Measurements from ENCODE around the gene TAOK3. TPM values are rescaled to one million over a fixed set of nuclear protein-coding genes. Genes with fewer than 3 reads are reported as not detected.

The TAOK3 gene
- total RNA-seq, 2 experiments from 2014 or later: 60.5 to 64.9 TPM

GRCh38 chr12:118122264-118122663, 250.4 kb downstream of the TAOK3 start:
- CTCF ChIA-PET: interaction anchor here (1.9 to 4.7 kb wide), 2 partner anchors 251 to 254 kb away, joined by 10 to 54 read pairs; partner anchors contain the start of genes SUDS3 and TAOK3
- ATAC-seq: no peak
- no peak for DNase-seq
- Mint-ChIP-seq H3K27me3 (no peaks in the 10 kb centered on the region), H3K9me3 (ENCODE audit: low read depth) (no peaks in the 10 kb centered on the region), H3K4me1 (peaks cover 8% of the 10 kb centered on the region), H3K36me3 (no peaks in the 10 kb centered on the region), H3K4me3 (no peak overlapping the region), H3K27ac (no peak overlapping the region)

- peak overlapping the region; percentile 74 for H3K27ac Mint-ChIP-seq
- no peaks in the 10 kb centered on the region for H3K36me3 Mint-ChIP-seq
- DNase-seq (peak; percentile 75), ATAC-seq (peak; percentile 86)
- H3K27me3 Mint-ChIP-seq: no peaks in the 10 kb centered on the region
- CTCF ChIA-PET: interaction anchor here (0.8 to 4.7 kb wide), 20 partner anchors 9 to 1547 kb away, joined by 3 to 54 read pairs (median 4); partner anchors contain the start of genes PEBP1, PRKAB1, SUDS3 and TAOK3
- peaks cover 8% of the 10 kb centered on the region for H3K4me1 Mint-ChIP-seq
- no peaks in the 10 kb centered on the region for H3K9me3 Mint-ChIP-seq (ENCODE audit: low read depth)
- H3K4me3 Mint-ChIP-seq: no peak overlapping the region
Observed at GRCh38 chr12:118120579-118121363, 251.9 kb downstream of the TAOK3 start.

GRCh38 chr12:118119449-118119879, 253.2 kb downstream of the TAOK3 start:
- no peak overlapping the region for H3K4me3 Mint-ChIP-seq
- H3K4me1 Mint-ChIP-seq: peaks cover 8% of the 10 kb centered on the region
- DNase-seq: no peak
- no peak for ATAC-seq
- CTCF ChIA-PET: interaction anchor here (0.8 to 4.7 kb wide), 5 partner anchors 17 to 257 kb away, joined by 3 to 54 read pairs (median 4); partner anchors contain the start of genes PEBP1 and SUDS3
- no peaks in the 10 kb centered on the region for H3K9me3 Mint-ChIP-seq (ENCODE audit: low read depth)
- no peaks in the 10 kb centered on the region for H3K36me3 Mint-ChIP-seq
- no peak overlapping the region for H3K27ac Mint-ChIP-seq
- no peaks in the 10 kb centered on the region for H3K27me3 Mint-ChIP-seq

GRCh38 chr12:118109088-118109487, 263.6 kb downstream of the TAOK3 start:
- Mint-ChIP-seq H3K27me3 (peaks cover 4% of the 10 kb centered on the region), H3K36me3 (no peaks in the 10 kb centered on the region), H3K9me3 (ENCODE audit: low read depth) (no peaks in the 10 kb centered on the region), H3K27ac (no peak overlapping the region), H3K4me1 (peaks cover 4% of the 10 kb centered on the region), H3K4me3 (no peak overlapping the region)
- CTCF ChIA-PET: no interaction called here
- DNase-seq (no peak), ATAC-seq (no peak)

GRCh38 chr12:118107694-118108093, 265.0 kb downstream of the TAOK3 start:
- Mint-ChIP-seq H3K36me3 (no peaks in the 10 kb centered on the region), H3K27ac (no peak overlapping the region), H3K4me1 (peaks cover 9% of the 10 kb centered on the region), H3K9me3 (ENCODE audit: low read depth) (no peaks in the 10 kb centered on the region), H3K4me3 (no peak overlapping the region), H3K27me3 (peaks cover 9% of the 10 kb centered on the region)
- ATAC-seq (no peak), DNase-seq (no peak)
- CTCF ChIA-PET: no interaction called here

- ATAC-seq (no peak), DNase-seq (no peak)
- CTCF ChIA-PET: no interaction called here
- Mint-ChIP-seq H3K27me3 (peaks cover 16% of the 10 kb centered on the region), H3K4me3 (no peak overlapping the region), H3K9me3 (ENCODE audit: low read depth) (no peaks in the 10 kb centered on the region), H3K27ac (no peak overlapping the region), H3K4me1 (peaks cover 9% of the 10 kb centered on the region), H3K36me3 (no peaks in the 10 kb centered on the region)
Observed at GRCh38 chr12:118107011-118107410, 265.7 kb downstream of the TAOK3 start.

GRCh38 chr12:118103601-118104382, 268.9 kb downstream of the TAOK3 start, which contains the start of gene VSIG10:
Gene VSIG10, minus strand, starts transcription at chr12:118104011. Its CDS starts 340 bp downstream, at chr12:118103671.
- CTCF ChIA-PET: interaction anchor here (0.7 kb wide), 1 partner anchor 39 kb away, joined by 3 read pairs; no protein-coding TSS in a partner anchor
- H3K4me3 Mint-ChIP-seq: peak within 1 kb of the TSS; percentile 70
- ATAC-seq: peak; percentile 89
- peaks cover 23% of the 10 kb centered on the region for H3K27me3 Mint-ChIP-seq
- H3K9me3 Mint-ChIP-seq (ENCODE audit: low read depth): no peaks in the 10 kb centered on the region
- H3K36me3 Mint-ChIP-seq: no peaks in the 10 kb centered on the region
- DNase-seq: peak; percentile 45
- peak within 1 kb of the TSS; percentile 37 for H3K27ac Mint-ChIP-seq
- peaks cover 9% of the 10 kb centered on the region for H3K4me1 Mint-ChIP-seq

- Mint-ChIP-seq H3K27ac (no peak overlapping the region), H3K27me3 (peaks cover 23% of the 10 kb centered on the region), H3K9me3 (ENCODE audit: low read depth) (no peaks in the 10 kb centered on the region), H3K4me3 (peak overlapping the region; percentile 65), H3K4me1 (peaks cover 9% of the 10 kb centered on the region), H3K36me3 (no peaks in the 10 kb centered on the region)
- CTCF ChIA-PET: no interaction called here
- DNase-seq: no peak
- peak; percentile 28 for ATAC-seq
Observed at GRCh38 chr12:118103201-118103600, 269.5 kb downstream of the TAOK3 start.

- H3K27me3 Mint-ChIP-seq: peaks cover 23% of the 10 kb centered on the region
- H3K4me1 Mint-ChIP-seq: peaks cover 9% of the 10 kb centered on the region
- ATAC-seq (no peak), DNase-seq (no peak)
- CTCF ChIA-PET: interaction anchor here (0.7 to 1.2 kb wide), 2 partner anchors 38 to 1870 kb away, joined by 3 read pairs; no protein-coding TSS in a partner anchor
- no peaks in the 10 kb centered on the region for H3K36me3 Mint-ChIP-seq
- no peak overlapping the region for H3K27ac Mint-ChIP-seq
- peak overlapping the region; percentile 65 for H3K4me3 Mint-ChIP-seq
- no peaks in the 10 kb centered on the region for H3K9me3 Mint-ChIP-seq (ENCODE audit: low read depth)
Observed at GRCh38 chr12:118102609-118103008, 270.1 kb downstream of the TAOK3 start.

- peaks cover 9% of the 10 kb centered on the region for H3K4me1 Mint-ChIP-seq
- H3K4me3 Mint-ChIP-seq: no peak overlapping the region
- CTCF ChIA-PET: interaction anchor here (0.7 to 1.2 kb wide), 3 partner anchors 38 to 1871 kb away, joined by 3 read pairs; partner anchors contain the start of gene SUDS3
- H3K27ac Mint-ChIP-seq: no peak overlapping the region
- H3K27me3 Mint-ChIP-seq: peaks cover 23% of the 10 kb centered on the region
- no peak for ATAC-seq
- H3K9me3 Mint-ChIP-seq (ENCODE audit: low read depth): no peaks in the 10 kb centered on the region
- no peaks in the 10 kb centered on the region for H3K36me3 Mint-ChIP-seq
- no peak for DNase-seq
Observed at GRCh38 chr12:118102070-118102469, 270.6 kb downstream of the TAOK3 start.

- H3K27ac Mint-ChIP-seq: no peak overlapping the region
- no peak for DNase-seq
- CTCF ChIA-PET: interaction anchor here (1.0 kb wide), 1 partner anchor 275 kb away, joined by 3 read pairs; the partner anchor contains the start of gene SUDS3
- H3K36me3 Mint-ChIP-seq: no peaks in the 10 kb centered on the region
- H3K27me3 Mint-ChIP-seq: peaks cover 23% of the 10 kb centered on the region
- no peak overlapping the region for H3K4me3 Mint-ChIP-seq
- no peak for ATAC-seq
- peaks cover 9% of the 10 kb centered on the region for H3K4me1 Mint-ChIP-seq
- no peaks in the 10 kb centered on the region for H3K9me3 Mint-ChIP-seq (ENCODE audit: low read depth)
Observed at GRCh38 chr12:118101051-118101450, 271.7 kb downstream of the TAOK3 start.
